ENCODE data around the gene LMAN1L.

DNA sequence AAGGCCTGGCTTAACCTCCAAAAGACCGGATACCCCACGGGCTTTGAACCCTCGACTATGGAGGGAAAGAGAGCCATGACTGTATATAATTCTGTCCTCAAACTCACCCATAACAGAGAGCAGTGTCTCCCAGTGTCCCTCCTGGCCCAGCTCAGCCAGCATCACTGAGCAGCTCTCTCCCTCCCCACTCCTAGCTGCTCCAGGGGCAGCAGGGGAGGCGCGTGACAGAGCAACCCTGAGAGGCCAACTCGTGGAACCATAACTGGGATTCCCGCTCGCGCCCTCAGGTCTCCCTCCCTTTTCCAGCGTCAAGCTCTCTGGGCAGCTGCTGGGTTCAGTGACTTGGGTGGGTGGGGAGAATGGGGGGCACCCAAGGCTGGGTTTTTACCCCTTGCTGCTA, 13.2 kb downstream of the LMAN1L start:
- TF ChIP-seq, protein P1, sequence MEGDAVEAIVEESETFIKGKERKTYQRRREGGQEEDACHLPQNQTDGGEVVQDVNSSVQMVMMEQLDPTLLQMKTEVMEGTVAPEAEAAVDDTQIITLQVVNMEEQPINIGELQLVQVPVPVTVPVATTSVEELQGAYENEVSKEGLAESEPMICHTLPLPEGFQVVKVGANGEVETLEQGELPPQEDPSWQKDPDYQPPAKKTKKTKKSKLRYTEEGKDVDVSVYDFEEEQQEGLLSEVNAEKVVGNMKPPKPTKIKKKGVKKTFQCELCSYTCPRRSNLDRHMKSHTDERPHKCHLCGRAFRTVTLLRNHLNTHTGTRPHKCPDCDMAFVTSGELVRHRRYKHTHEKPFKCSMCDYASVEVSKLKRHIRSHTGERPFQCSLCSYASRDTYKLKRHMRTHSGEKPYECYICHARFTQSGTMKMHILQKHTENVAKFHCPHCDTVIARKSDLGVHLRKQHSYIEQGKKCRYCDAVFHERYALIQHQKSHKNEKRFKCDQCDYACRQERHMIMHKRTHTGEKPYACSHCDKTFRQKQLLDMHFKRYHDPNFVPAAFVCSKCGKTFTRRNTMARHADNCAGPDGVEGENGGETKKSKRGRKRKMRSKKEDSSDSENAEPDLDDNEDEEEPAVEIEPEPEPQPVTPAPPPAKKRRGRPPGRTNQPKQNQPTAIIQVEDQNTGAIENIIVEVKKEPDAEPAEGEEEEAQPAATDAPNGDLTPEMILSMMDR (IDR thresholded peaks at IDR 0.05), result no peak
- TF ChIP-seq POLR2AphosphoS5 (IDR thresholded peaks at IDR 0.05; ENCODE audit: insufficient read depth in 1 of 2, low read depth in 1 of 2) (no peak), POLR2A (IDR thresholded peaks at IDR 0.05) (no peak)

All from vagina (tissue), 2 donors.